ENCODE data around the gene RALGPS2. TPM values are rescaled to one million over a fixed set of nuclear protein-coding genes. Genes with fewer than 3 reads are reported as not detected.

Gene RALGPS2
- total and polyA plus RNA-seq, 2 of the 13 experiments (the other 11 are each of a cell fraction or from before 2014, with no cell fraction given): 15.6 to 36.0 TPM

GRCh38 chr1:178682429-178682828 lies 42.6 kb upstream of the RALGPS2 start (continued):
- TF ChIP-seq NFE2 (CRISPR knock-in tag; IDR thresholded peaks at IDR 0.05): no peak
- TF ChIP-seq YEATS4 (CRISPR knock-in tag; IDR thresholded peaks at IDR 0.05; ENCODE audit: borderline replicate concordance): no peak
- no peak for TF ChIP-seq ZNF605 (CRISPR knock-in tag; IDR thresholded peaks at IDR 0.05)
- TF ChIP-seq ZNF646 (CRISPR knock-in tag; IDR thresholded peaks at IDR 0.05): peak; percentile 63; the same call in 1 of the 2 replicates
- peak; percentile 97; the same call in 1 of the 2 replicates for TF ChIP-seq HMG20A (CRISPR knock-in tag; IDR thresholded peaks at IDR 0.05; ENCODE audit: borderline replicate concordance)
- no peak for TF ChIP-seq ATF7 (IDR thresholded peaks at IDR 0.05)
- TF ChIP-seq ATF7 (CRISPR knock-in tag; IDR thresholded peaks at IDR 0.05): no peak
- no peak for TF ChIP-seq REXO4 (CRISPR knock-in tag; IDR thresholded peaks at IDR 0.05; ENCODE audit: borderline replicate concordance)
- peak; percentile 55; the same call in 1 of the 2 replicates for TF ChIP-seq ZNF878 (CRISPR knock-in tag; IDR thresholded peaks at IDR 0.05)
- TF ChIP-seq KDM5A (IDR thresholded peaks at IDR 0.05; ENCODE audit: borderline replicate concordance, low read length): no peak
- no peak for TF ChIP-seq CSRNP2 (CRISPR knock-in tag; conservative IDR thresholded peaks at IDR 0.05; ENCODE audit: low read depth)
- no peak for TF ChIP-seq ZNF674 (CRISPR knock-in tag; IDR thresholded peaks at IDR 0.05; ENCODE audit: low read depth)
- peak; percentile 79 for TF ChIP-seq HMG20B (CRISPR knock-in tag; conservative IDR thresholded peaks at IDR 0.05)
- no peak for TF ChIP-seq NFKB2 (CRISPR knock-in tag; IDR thresholded peaks at IDR 0.05; ENCODE audit: borderline replicate concordance)
- peak; percentile 68; the same call in 1 of the 2 replicates for TF ChIP-seq FOXO1 (CRISPR knock-in tag; IDR thresholded peaks at IDR 0.05)
- peak; percentile 91 for TF ChIP-seq TCF7 (IDR thresholded peaks at IDR 0.05; ENCODE audit: low read depth)
- no peak for TF ChIP-seq ZBTB34 (CRISPR knock-in tag; IDR thresholded peaks at IDR 0.05)

Data from HepG2 (cell line).